GM12878 (cell line): ENCODE results near the gene HUS1B. TPM values are rescaled to one million over a fixed set of nuclear protein-coding genes. Genes with fewer than 3 reads are reported as not detected.

Experiments used
- EP300 ChIP-seq, 2 experiments: fragments of 150-350 bp in 1 of 2; IDR thresholded peaks; 2 replicates each; pipeline ENCODE4 v1.6.1; 2011 to 2012; ENCODE audit warnings: low read depth in 2 of 2, low read length in 2 of 2, borderline replicate concordance in 1 of 2, improper control_type of control experiment in 1 of 2, inconsistent platforms in 1 of 2; ENCODE audit not compliant: control insufficient read depth in 1 of 2
- polyA plus RNA-seq, 11 experiments: library from polyadenylated mRNA; depleted of rRNA in 4 of 11; unstranded in 6 of 11; stranded (reverse) in 5 of 11; fragments of >200 nt; fragmentation: Nextera tagmentation in 4 of 11; fragmentation: Illumina TruSeq in 1 of 11; extraction: Ambion mirVana in 4 of 11; extraction: Trizol in 1 of 11; gene quantifications; 1 replicate in 1 of 11; 2 replicates in 10 of 11; pipeline versions ENCODE4 v1.2.1 to v1.2.3, GENCODE V29; 2011 to 2016; ENCODE audit warnings: inconsistent platforms in 2 of 11, missing spikeins in 2 of 11, low read depth in 1 of 11
- total RNA-seq, 4 experiments: library from RNA; depleted of rRNA in 3 of 4; stranded (reverse); fragments of >200 nt in 3 of 4; fragmentation: Illumina TruSeq in 1 of 4; extraction: Trizol in 1 of 4; gene quantifications; 2 replicates each; pipeline versions ENCODE4 v1.2.1 to v1.2.3, GENCODE V29; 2013 to 2021
- TF ChIP-seq, protein P1 (sequence below): IDR thresholded peaks from 2 replicates; pipeline ENCODE4 v1.6.1; 2012; ENCODE audit warnings: improper control_type of control experiment, low read depth, low read length; ENCODE audit not compliant: insufficient replicate concordance
- TF ChIP-seq, protein P2 (sequence below): IDR thresholded peaks from 2 replicates; pipeline ENCODE4 v1.6.1; 2012; ENCODE audit warnings: low read length, inconsistent platforms
- TF ChIP-seq, protein P3 (sequence below): fragments of 450-650 bp; formaldehyde crosslinking; IDR thresholded peaks from 2 replicates; pipeline ENCODE4 v1.5.0; 2022; ENCODE audit warnings: mild to moderate bottlenecking, missing genetic modification characterization
- TF ChIP-seq, protein P4 (sequence below): fragments of 450-650 bp; IDR thresholded peaks from 2 replicates; pipeline ENCODE4 v1.6.1; 2017; ENCODE audit warnings: borderline replicate concordance

The HUS1B gene
- total and polyA plus RNA-seq, 10 of the 15 experiments (the other 5 are each of a cell fraction or from before 2014, with no cell fraction given): 0.11 to 1.3 (median 0.68) TPM; not detected in 3

DNA sequence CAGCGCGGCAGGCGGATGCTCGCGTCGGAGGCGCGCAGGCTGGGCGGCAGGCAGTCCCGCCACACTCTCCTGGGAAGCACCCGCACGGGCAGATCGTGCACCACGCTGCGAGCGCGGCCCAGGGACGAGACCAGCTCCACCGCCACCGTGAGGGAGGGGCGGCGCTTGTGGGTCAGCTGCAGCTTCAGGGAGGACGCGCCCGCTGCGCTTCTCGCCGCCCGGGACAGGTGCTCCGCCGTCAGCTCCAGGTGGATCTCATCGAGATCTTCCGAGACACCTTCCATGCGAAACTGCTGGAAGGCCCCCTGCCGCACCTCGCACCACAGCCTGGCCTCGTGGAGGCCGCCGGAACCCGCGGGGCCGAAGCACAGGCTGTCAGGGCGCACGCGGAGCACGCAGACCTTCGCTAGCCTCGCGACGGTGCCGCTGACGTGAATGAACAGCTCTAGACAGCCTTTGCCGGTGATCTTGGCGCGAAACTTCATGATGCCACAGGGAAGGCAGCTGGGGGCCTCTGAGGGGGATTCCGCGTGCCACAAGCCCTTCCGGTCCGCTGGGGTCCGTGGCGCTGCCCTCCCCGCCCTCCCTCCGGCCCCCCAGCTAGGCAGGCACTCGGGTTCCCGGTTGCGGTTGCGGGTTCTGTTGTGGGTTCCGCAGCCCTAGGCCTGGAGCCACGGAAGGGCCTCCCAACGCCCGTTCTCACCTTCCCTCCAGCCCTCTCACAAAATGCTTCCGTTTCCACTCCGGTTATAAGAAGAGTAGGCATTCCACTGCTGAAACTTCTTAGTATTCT lies at the start of gene HUS1B (continued):
- TF ChIP-seq, protein P1, sequence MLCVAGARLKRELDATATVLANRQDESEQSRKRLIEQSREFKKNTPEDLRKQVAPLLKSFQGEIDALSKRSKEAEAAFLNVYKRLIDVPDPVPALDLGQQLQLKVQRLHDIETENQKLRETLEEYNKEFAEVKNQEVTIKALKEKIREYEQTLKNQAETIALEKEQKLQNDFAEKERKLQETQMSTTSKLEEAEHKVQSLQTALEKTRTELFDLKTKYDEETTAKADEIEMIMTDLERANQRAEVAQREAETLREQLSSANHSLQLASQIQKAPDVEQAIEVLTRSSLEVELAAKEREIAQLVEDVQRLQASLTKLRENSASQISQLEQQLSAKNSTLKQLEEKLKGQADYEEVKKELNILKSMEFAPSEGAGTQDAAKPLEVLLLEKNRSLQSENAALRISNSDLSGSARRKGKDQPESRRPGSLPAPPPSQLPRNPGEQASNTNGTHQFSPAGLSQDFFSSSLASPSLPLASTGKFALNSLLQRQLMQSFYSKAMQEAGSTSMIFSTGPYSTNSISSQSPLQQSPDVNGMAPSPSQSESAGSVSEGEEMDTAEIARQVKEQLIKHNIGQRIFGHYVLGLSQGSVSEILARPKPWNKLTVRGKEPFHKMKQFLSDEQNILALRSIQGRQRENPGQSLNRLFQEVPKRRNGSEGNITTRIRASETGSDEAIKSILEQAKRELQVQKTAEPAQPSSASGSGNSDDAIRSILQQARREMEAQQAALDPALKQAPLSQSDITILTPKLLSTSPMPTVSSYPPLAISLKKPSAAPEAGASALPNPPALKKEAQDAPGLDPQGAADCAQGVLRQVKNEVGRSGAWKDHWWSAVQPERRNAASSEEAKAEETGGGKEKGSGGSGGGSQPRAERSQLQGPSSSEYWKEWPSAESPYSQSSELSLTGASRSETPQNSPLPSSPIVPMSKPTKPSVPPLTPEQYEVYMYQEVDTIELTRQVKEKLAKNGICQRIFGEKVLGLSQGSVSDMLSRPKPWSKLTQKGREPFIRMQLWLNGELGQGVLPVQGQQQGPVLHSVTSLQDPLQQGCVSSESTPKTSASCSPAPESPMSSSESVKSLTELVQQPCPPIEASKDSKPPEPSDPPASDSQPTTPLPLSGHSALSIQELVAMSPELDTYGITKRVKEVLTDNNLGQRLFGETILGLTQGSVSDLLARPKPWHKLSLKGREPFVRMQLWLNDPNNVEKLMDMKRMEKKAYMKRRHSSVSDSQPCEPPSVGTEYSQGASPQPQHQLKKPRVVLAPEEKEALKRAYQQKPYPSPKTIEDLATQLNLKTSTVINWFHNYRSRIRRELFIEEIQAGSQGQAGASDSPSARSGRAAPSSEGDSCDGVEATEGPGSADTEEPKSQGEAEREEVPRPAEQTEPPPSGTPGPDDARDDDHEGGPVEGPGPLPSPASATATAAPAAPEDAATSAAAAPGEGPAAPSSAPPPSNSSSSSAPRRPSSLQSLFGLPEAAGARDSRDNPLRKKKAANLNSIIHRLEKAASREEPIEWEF: no peak
- no peak for TF ChIP-seq EP300 (IDR thresholded peaks at IDR 0.05; ENCODE audit: borderline replicate concordance in 1 of 2, control insufficient read depth in 1 of 2, low read depth in 2 of 2, low read length in 2 of 2)
- TF ChIP-seq, protein P2, sequence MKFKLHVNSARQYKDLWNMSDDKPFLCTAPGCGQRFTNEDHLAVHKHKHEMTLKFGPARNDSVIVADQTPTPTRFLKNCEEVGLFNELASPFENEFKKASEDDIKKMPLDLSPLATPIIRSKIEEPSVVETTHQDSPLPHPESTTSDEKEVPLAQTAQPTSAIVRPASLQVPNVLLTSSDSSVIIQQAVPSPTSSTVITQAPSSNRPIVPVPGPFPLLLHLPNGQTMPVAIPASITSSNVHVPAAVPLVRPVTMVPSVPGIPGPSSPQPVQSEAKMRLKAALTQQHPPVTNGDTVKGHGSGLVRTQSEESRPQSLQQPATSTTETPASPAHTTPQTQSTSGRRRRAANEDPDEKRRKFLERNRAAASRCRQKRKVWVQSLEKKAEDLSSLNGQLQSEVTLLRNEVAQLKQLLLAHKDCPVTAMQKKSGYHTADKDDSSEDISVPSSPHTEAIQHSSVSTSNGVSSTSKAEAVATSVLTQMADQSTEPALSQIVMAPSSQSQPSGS: no peak
- TF ChIP-seq, protein P3, sequence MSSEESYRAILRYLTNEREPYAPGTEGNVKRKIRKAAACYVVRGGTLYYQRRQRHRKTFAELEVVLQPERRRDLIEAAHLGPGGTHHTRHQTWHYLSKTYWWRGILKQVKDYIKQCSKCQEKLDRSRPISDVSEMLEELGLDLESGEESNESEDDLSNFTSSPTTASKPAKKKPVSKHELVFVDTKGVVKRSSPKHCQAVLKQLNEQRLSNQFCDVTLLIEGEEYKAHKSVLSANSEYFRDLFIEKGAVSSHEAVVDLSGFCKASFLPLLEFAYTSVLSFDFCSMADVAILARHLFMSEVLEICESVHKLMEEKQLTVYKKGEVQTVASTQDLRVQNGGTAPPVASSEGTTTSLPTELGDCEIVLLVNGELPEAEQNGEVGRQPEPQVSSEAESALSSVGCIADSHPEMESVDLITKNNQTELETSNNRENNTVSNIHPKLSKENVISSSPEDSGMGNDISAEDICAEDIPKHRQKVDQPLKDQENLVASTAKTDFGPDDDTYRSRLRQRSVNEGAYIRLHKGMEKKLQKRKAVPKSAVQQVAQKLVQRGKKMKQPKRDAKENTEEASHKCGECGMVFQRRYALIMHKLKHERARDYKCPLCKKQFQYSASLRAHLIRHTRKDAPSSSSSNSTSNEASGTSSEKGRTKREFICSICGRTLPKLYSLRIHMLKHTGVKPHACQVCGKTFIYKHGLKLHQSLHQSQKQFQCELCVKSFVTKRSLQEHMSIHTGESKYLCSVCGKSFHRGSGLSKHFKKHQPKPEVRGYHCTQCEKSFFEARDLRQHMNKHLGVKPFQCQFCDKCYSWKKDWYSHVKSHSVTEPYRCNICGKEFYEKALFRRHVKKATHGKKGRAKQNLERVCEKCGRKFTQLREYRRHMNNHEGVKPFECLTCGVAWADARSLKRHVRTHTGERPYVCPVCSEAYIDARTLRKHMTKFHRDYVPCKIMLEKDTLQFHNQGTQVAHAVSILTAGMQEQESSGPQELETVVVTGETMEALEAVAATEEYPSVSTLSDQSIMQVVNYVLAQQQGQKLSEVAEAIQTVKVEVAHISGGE (CRISPR knock-in tag): no peak
- TF ChIP-seq, protein P4, sequence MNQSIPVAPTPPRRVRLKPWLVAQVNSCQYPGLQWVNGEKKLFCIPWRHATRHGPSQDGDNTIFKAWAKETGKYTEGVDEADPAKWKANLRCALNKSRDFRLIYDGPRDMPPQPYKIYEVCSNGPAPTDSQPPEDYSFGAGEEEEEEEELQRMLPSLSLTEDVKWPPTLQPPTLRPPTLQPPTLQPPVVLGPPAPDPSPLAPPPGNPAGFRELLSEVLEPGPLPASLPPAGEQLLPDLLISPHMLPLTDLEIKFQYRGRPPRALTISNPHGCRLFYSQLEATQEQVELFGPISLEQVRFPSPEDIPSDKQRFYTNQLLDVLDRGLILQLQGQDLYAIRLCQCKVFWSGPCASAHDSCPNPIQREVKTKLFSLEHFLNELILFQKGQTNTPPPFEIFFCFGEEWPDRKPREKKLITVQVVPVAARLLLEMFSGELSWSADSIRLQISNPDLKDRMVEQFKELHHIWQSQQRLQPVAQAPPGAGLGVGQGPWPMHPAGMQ: no peak
